Measurements from ENCODE around the gene FSTL5. TPM values are rescaled to one million over a fixed set of nuclear protein-coding genes. Genes with fewer than 3 reads are reported as not detected.

The FSTL5 gene
- total and polyA plus RNA-seq, 9 of the 15 experiments (the other 6 are each of a cell fraction or from before 2014, with no cell fraction given): 0.09 to 3.1 (median 0.50) TPM; not detected in 1

GRCh38 chr4:161583549-161583948 lies 580.3 kb downstream of the FSTL5 start (continued):
- no peak for TF ChIP-seq NFYB (IDR thresholded peaks at IDR 0.05; ENCODE audit: extremely low read depth, insufficient read length)
- no peak for TF ChIP-seq NCOA1 (IDR thresholded peaks at IDR 0.05; ENCODE audit: low read depth)
- TF ChIP-seq KLF16 (IDR thresholded peaks at IDR 0.05): no peak
- TF ChIP-seq NUFIP1 (IDR thresholded peaks at IDR 0.05; ENCODE audit: partially characterized antibody): no peak
- TF ChIP-seq MIER1 (IDR thresholded peaks at IDR 0.05; ENCODE audit: low read depth): no peak
- no peak for TF ChIP-seq THAP7 (CRISPR knock-in tag; IDR thresholded peaks at IDR 0.05)

- no peak for DNase-seq (ENCODE audit: extremely low read depth in 1 of 4, low spot score in 3 of 4)
- BruUV-seq (replicated peaks): no TSS peak
- H3K4me2 ChIP-seq (ENCODE audit: insufficient read depth, low read length): no peak overlapping the region
- ChIA-PET CTCF (ENCODE audit: low intra/inter-chr PET ratio) (no interaction called here), POLR2A (no interaction called here)
- no peak overlapping the region for H2AFZ ChIP-seq (ENCODE audit: low read depth, low read length)
- intact Hi-C loops (cut with micrococcal nuclease): no loop called here
- in situ Hi-C loops (cut with MboI): no loop called here
- no peaks in the 10 kb centered on the region for H3K4me1 ChIP-seq (replicated peaks in 1 of 2; ENCODE audit: control insufficient read depth in 2 of 2, insufficient read depth in 2 of 2, low read length in 2 of 2)
- H3K27ac ChIP-seq (ENCODE audit: extremely low read depth, low read depth, low read length): no peak overlapping the region
- H3K36me3 ChIP-seq (ENCODE audit: control insufficient read depth, insufficient read depth, low read length): no peaks in the 10 kb centered on the region
- no peaks in the 10 kb centered on the region for H3K9me3 ChIP-seq (replicated peaks; ENCODE audit: control insufficient read depth, insufficient read depth, low read depth, low read length)
- H3K9me1 ChIP-seq (ENCODE audit: control insufficient read depth, insufficient read depth, low read length): no peaks in the 10 kb centered on the region
- H4K20me1 ChIP-seq (replicated peaks; ENCODE audit: control insufficient read depth, insufficient read depth, low read length): no peaks in the 10 kb centered on the region
- 0% methylated on average over 2 of the region's 7 CpGs for WGBS (ENCODE audit: insufficient coverage, low coverage, missing lambda C conversion rate)
- no peak overlapping the region for H3K9ac ChIP-seq (ENCODE audit: insufficient read depth in 1 of 2, low read depth in 2 of 2, low read length in 2 of 2)
- H3K27me3 ChIP-seq (ENCODE audit: control insufficient read depth in 2 of 2, insufficient read depth in 2 of 2, low read length in 2 of 2): no peaks in the 10 kb centered on the region
- H3K79me2 ChIP-seq (ENCODE audit: control insufficient read depth, insufficient read depth, low read length): no peaks in the 10 kb centered on the region
- no peak overlapping the region for H3K4me3 ChIP-seq
- no peak for ATAC-seq
- no peak for FAIRE-seq
- TF ChIP-seq CREBBP (IDR thresholded peaks at IDR 0.05; ENCODE audit: low read depth, low read length) (no peak), CUX1 (CRISPR knock-in tag; IDR thresholded peaks at IDR 0.05) (no peak), RFX7 (CRISPR knock-in tag; IDR thresholded peaks at IDR 0.05) (no peak), SIX5 (IDR thresholded peaks at IDR 0.05; ENCODE audit: borderline replicate concordance in 1 of 2, insufficient read depth in 1 of 2, low read depth in 1 of 2, low read length in 2 of 2) (no peak), ATF6 (CRISPR knock-in tag; IDR thresholded peaks at IDR 0.05) (no peak)
These were observed 582.3 kb downstream of the FSTL5 start for GRCh38 chr4:161581262-161582230.
